ENCODE results near the gene DHX35. TPM values are rescaled to one million over a fixed set of nuclear protein-coding genes. Genes with fewer than 3 reads are reported as not detected.

Gene DHX35
- total RNA-seq, 4 donors from 2014 or later: 14.9 to 24.0 (median 15.9) TPM

DNA sequence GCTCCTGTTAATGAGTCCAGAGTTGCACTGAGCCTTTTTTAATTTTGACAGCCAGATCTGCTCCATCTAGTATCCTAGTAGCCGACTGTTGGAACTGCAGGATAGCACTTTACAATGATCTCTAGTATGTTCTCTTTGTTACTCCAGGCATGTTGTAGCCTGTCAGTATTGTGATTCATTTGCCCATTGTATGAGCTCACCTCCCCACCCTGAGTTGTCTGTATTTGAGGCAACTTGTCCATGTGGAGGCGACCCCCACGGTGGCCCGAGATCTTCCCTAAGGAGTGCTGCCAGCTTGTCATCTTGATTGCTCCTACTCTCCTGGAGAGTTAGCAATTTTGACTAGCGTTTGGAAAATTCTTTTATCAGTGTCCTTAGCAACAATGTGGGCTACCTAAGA is 67.2 kb downstream of the DHX35 start:
- no peaks in the 10 kb centered on the region for H3K9me3 ChIP-seq
- H3K27me3 ChIP-seq: no peaks in the 10 kb centered on the region
- H3K4me1 ChIP-seq: no peaks in the 10 kb centered on the region
- peaks cover 0 to 89% (median 0%) of the 10 kb centered on the region in 3 donors for H3K36me3 ChIP-seq
- WGBS, 2 donors: 56 to 72% methylated on average over 5 of the region's 5 CpGs
- no peak overlapping the region for H3K27ac ChIP-seq
- TF ChIP-seq, protein P1, sequence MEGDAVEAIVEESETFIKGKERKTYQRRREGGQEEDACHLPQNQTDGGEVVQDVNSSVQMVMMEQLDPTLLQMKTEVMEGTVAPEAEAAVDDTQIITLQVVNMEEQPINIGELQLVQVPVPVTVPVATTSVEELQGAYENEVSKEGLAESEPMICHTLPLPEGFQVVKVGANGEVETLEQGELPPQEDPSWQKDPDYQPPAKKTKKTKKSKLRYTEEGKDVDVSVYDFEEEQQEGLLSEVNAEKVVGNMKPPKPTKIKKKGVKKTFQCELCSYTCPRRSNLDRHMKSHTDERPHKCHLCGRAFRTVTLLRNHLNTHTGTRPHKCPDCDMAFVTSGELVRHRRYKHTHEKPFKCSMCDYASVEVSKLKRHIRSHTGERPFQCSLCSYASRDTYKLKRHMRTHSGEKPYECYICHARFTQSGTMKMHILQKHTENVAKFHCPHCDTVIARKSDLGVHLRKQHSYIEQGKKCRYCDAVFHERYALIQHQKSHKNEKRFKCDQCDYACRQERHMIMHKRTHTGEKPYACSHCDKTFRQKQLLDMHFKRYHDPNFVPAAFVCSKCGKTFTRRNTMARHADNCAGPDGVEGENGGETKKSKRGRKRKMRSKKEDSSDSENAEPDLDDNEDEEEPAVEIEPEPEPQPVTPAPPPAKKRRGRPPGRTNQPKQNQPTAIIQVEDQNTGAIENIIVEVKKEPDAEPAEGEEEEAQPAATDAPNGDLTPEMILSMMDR (IDR thresholded peaks at IDR 0.05): no peak
- TF ChIP-seq EP300 (IDR thresholded peaks at IDR 0.05) (no peak), POLR2A (IDR thresholded peaks at IDR 0.05) (no peak)
- no peak overlapping the region for H3K4me3 ChIP-seq
- no peak for DNase-seq (ENCODE audit: low spot score in 2 of 2)

DNA sequence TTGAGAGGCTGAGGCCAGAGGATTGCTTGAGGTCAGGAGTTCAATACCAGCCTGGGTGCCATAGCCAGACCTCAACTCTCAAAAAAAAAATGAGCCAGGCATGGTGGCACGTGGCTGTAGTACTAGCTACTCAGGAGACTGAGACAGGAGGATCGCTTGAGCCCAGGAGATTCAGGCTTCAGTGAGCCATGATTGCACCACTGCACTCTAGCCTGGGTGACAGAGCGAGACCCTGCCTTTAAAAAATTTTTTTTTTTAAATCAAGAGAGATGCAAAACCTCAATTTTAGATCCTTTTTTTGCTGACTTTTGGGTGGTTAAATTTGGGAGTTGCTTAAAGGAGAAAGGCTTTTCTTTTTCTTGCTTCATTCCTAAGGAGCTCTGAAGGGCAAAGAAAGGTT is 70.9 kb downstream of the DHX35 start:
- no peak overlapping the region for H3K27ac ChIP-seq
- peaks cover 3 to 97% (median 6%) of the 10 kb centered on the region in 3 donors for H3K36me3 ChIP-seq
- DNase-seq (ENCODE audit: low spot score in 2 of 2): no peak
- H3K9me3 ChIP-seq: no peaks in the 10 kb centered on the region
- no peaks in the 10 kb centered on the region for H3K27me3 ChIP-seq
- H3K4me3 ChIP-seq: no peak overlapping the region
- WGBS, 2 donors: 84 to 93% methylated on average over 3 of the region's 3 CpGs
- no peaks in the 10 kb centered on the region for H3K4me1 ChIP-seq
- TF ChIP-seq EP300 (IDR thresholded peaks at IDR 0.05): no peak
- TF ChIP-seq, protein P1 (IDR thresholded peaks at IDR 0.05): no peak
- TF ChIP-seq POLR2A (IDR thresholded peaks at IDR 0.05): no peak

DNA sequence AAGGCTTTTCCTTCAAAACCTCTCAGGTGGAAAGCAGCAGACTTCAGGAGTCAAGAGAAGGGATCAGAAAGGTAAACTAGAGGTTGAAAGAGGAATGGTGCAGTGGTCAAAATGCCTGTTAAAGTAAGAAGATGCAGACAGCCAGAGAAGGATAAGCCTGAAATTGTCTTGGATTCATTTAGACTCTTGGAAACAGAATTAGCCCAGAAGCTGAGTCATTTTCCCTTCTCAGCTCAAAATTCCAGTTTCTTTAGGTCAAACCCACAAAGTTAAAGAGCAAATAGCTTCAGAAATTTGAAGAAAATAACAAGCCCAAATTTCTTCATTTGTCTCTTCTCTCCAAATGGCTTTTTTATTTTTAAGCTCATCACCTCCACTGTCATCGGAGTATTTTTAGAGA is 73.9 kb downstream of the DHX35 start:
- no peak overlapping the region for H3K27ac ChIP-seq
- DNase-seq (ENCODE audit: low spot score in 2 of 2): no peak
- H3K36me3 ChIP-seq: peaks cover 3 to 100% (median 6%) of the 10 kb centered on the region in 3 donors
- 93 to 96% methylated on average over 1 of the region's 1 CpG for WGBS, 2 donors
- no peak overlapping the region for H3K4me3 ChIP-seq
- H3K9me3 ChIP-seq: no peaks in the 10 kb centered on the region
- no peaks in the 10 kb centered on the region for H3K4me1 ChIP-seq
- TF ChIP-seq POLR2A (IDR thresholded peaks at IDR 0.05) (no peak), EP300 (IDR thresholded peaks at IDR 0.05) (no peak)
- TF ChIP-seq, protein P1 (IDR thresholded peaks at IDR 0.05): no peak
- H3K27me3 ChIP-seq: no peaks in the 10 kb centered on the region

GRCh38 chr20:39036851-39037250 is 74.7 kb downstream of the DHX35 start:
- H3K4me1 ChIP-seq: no peaks in the 10 kb centered on the region
- no peak for DNase-seq (ENCODE audit: low spot score in 2 of 2)
- no peaks in the 10 kb centered on the region for H3K9me3 ChIP-seq
- no peaks in the 10 kb centered on the region for H3K27me3 ChIP-seq
- no peak for TF ChIP-seq POLR2A (IDR thresholded peaks at IDR 0.05)
- TF ChIP-seq EP300 (IDR thresholded peaks at IDR 0.05): no peak
- TF ChIP-seq, protein P1 (IDR thresholded peaks at IDR 0.05): no peak
- H3K36me3 ChIP-seq: peaks cover 3 to 100% (median 6%) of the 10 kb centered on the region in 3 donors
- H3K27ac ChIP-seq: no peak overlapping the region
- 93 to 94% methylated on average over 5 of the region's 5 CpGs for WGBS, 2 donors
- H3K4me3 ChIP-seq: no peak overlapping the region

DNA sequence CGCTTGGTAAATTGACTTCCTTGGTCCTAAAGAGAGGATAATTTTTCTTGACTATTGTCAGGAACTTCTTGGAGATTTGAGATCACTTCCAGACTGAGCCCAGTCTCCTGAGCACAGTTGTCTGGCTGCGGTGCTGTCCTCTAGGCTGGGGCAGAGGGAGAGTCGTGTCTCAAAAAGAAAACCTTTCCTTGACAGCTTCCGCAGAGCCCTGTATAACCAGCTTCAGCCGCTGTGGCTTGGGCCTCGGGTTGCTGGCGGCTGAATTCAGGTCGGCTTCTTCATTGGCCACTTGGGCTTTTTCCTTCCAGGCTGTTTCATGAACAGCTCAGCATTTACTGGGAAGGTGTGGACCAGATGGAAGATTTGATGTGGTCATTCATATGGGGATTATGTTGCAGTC is 75.9 kb downstream of the DHX35 start:
- no peak overlapping the region for H3K4me3 ChIP-seq
- TF ChIP-seq, protein P1 (IDR thresholded peaks at IDR 0.05): no peak
- TF ChIP-seq EP300 (IDR thresholded peaks at IDR 0.05): no peak
- TF ChIP-seq POLR2A (IDR thresholded peaks at IDR 0.05): no peak
- no peaks in the 10 kb centered on the region for H3K4me1 ChIP-seq
- no peaks in the 10 kb centered on the region for H3K27me3 ChIP-seq
- H3K27ac ChIP-seq: no peak overlapping the region
- H3K36me3 ChIP-seq: peaks cover 3 to 100% (median 6%) of the 10 kb centered on the region in 3 donors
- no peak for DNase-seq (ENCODE audit: low spot score in 2 of 2)
- WGBS, 2 donors: 90 to 92% methylated on average over 8 of the region's 8 CpGs
- H3K9me3 ChIP-seq: no peaks in the 10 kb centered on the region

All from tibial nerve (tissue), 4 donors.